Hepatocyte (in vitro differentiated cells): ENCODE measurements around the gene PPP1CC.

Experiments used
- EZH2 ChIP-seq: fragments of 200-600 bp; sonication (generic); IDR thresholded peaks from 2 replicates; pipeline ENCODE4 v1.6.1; 2016; ENCODE audit warnings: antibody characterized with exemption, mild to moderate bottlenecking, borderline replicate concordance
- EZH2phosphoT487 ChIP-seq: fragments of 200-600 bp; sonication (generic); IDR thresholded peaks from one replicate; pipeline ENCODE4 v1.6.1; 2018; ENCODE audit warnings: antibody characterized with exemption, mild to moderate bottlenecking, low read depth, moderate library complexity; ENCODE audit not compliant: unreplicated experiment, severe bottlenecking
- TF ChIP-seq, protein P1 (sequence below): fragments of 200-600 bp; sonication (generic); IDR thresholded peaks from 2 replicates; pipeline ENCODE4 v1.5.1; 2016; ENCODE audit warnings: antibody characterized with exemption, mild to moderate bottlenecking; ENCODE audit not compliant: poor library complexity

- TF ChIP-seq, protein P1, sequence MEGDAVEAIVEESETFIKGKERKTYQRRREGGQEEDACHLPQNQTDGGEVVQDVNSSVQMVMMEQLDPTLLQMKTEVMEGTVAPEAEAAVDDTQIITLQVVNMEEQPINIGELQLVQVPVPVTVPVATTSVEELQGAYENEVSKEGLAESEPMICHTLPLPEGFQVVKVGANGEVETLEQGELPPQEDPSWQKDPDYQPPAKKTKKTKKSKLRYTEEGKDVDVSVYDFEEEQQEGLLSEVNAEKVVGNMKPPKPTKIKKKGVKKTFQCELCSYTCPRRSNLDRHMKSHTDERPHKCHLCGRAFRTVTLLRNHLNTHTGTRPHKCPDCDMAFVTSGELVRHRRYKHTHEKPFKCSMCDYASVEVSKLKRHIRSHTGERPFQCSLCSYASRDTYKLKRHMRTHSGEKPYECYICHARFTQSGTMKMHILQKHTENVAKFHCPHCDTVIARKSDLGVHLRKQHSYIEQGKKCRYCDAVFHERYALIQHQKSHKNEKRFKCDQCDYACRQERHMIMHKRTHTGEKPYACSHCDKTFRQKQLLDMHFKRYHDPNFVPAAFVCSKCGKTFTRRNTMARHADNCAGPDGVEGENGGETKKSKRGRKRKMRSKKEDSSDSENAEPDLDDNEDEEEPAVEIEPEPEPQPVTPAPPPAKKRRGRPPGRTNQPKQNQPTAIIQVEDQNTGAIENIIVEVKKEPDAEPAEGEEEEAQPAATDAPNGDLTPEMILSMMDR, result no peak
- TF ChIP-seq EZH2 (no peak), EZH2phosphoT487 (no peak)
These were observed 33.3 kb upstream of the PPP1CC start for GRCh38 chr12:110775997-110776396.
